CD1c-positive myeloid dendritic cell (primary cell): Measurements from ENCODE around the gene STON2.

Experiments
- DNase-seq: peaks from one replicate; pipeline ENCODE4 v3.0.0-alpha.2; 2016; ENCODE audit errors: extremely low spot score

STON2 gene

DNA sequence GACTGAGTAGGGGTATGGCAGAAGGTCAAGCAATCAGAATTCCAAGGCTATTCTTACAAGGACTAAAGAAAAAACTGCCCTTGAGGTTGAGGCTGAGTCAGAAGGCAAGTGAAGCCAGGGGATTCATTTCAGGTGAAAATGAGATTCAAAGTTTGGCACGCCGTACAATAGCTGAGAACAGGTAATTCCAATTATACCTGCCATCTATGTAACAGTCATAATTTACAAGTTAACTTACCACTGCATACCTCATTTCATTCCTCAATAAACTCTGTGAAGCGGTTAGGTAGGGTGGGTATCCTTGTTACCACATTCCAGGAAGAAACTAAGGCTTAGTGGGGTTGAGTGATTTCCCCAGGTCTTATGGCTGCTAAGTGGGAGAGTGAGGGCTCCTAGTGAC is 64.1 kb downstream of the STON2 start:
- no peak for DNase-seq

DNA sequence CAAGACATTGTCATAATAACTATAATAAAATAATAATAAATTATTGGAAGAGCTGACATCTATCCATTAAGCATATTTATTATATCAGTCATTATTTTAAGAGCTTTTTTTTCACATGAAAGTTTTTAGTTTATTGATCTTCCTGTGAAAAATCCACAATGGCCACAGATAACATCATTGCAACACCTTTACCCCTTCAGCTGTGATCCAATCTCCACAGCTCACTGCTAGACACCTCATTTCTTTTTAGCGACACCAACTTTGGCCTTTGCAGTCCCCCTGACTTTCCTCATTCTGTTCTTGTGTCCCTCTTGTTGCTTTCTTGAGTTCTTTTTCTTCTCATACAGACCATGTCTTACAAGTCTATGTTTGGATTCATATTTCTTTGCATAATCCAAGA is 67.4 kb downstream of the STON2 start:
- DNase-seq = no peak

DNA sequence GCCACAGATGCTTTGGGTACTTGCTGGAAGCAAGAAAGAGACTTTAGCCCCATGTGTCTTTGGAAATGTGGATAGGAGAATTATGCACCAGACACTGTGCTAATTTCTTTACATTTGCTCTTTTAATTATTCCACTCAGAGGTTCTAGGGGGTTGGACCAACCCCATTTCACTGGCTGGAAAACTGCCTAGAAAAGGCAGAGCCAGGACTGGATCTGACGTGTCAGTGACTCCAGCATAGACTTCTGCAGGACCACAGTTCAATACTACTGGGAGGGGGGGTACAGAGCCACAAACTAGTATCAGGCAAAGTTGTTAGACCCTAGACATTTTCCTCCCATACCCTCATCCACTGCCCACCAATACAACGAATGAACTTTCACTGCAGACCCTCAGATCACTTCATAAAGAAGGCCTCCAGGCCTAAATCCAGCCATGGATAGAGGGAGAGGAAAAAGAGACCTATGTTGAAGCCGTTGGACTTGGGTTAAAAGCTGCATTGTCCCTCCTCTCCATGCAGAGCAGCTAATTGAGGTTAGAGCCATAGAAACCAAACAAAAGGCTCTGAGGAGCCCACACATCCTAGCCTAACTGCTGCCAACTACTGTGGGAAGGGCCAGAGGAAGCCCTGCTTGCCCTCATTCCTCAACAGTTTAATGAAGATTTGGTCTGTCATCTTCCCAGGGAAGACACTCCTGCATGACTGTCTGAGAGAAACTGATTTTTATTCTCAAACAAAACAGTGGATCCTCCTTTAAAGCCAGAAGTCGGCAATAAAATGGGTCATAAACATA is 68.7 kb downstream of the STON2 start:
- no peak for DNase-seq

DNA sequence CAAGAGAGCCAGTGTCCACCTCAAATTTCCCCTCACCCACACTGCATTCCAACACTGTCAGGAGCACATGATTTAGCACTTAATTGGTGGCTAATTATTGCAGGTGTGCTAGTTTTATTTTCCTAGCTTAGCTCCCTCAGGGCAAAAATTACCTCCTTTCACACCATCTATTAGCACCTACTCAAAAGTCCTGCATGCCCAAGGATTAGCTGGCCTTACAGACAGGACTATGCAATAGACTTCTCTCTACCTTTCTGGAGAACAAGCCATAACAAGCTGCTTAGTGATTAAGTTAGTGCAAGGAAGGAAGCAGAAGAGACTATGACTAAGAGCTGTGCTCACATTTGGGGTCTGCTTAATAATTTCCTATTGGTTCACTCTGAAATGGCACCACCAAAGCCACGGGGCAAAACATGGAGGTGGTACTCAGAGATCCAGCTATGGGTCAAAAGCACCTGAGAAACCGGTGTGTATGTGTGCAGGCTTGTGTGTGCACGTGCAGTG is 69.5 kb downstream of the STON2 start:
- no peak for DNase-seq

DNA sequence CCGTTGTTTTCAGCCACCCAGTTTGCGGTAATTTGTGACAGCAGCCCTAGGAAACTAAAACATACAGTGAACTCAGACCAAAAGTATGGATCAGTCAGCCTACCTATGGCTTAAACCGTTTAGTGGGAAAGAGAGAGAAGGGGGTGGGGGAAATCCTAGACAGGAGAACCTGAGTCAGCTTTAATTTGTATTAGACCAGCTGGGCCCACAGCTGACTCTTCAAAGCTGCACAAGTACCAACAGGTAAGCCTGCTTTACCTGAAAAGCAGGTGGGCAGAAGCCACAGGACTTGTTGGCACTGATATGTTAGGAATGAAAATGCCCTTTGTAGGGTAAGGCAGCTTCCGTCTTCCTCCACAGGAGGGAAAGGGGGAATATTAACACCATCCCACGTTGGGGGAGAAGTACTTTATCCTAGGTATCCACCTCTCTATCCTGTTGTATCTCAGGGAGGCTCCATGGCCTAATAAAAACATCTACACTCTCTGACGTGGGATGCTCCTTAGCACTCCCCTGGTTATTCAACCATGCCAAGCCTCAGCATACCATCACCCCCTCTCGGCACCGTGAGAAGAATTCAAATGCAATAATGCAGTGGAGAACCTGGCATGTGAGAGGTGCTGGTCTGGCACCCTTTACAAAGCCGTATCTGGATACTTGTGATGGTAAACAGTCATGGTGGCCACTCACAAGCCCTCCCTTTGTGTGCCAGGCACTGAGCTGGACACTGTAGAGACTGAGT is 70.3 kb downstream of the STON2 start:
- DNase-seq = no peak

DNA sequence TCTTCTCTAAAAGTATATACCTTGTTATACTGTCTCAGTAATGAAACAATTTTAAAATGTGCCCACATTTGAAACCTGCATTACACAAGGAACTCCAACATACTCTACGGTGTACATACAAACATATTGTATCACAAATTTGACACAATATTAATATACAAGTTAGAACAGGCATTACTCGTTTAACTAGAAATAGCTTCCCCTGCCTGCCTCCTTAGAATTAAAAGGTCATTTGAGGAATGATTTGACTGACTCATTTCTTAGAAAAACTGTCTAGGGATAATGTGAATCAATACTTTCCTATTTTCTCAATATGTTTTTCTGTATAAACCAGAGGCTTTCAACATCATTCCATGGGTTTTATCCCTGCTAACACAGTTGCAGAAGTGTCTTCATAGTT is 73.7 kb downstream of the STON2 start:
- DNase-seq = no peak

DNA sequence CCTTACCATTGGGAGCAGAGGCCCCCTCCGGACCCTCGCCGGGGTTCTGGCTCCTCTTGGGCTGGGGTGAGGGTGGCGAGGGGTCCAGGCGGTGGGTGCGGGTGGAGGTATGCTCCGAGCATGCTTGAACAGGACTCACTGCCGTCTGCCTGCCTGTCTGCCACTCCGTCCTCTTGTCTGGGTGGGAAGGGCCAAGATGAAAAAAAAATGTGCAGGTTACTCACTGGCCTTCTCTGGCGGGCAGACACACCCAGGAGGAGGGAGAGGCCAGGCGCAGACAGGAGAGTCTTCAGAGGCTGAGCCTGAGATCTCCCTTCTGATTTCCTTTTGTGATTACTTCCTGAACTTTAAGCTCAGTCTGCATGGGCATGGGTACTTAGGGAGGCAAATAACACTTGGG is 76.1 kb downstream of the STON2 start:
- no peak for DNase-seq

DNA sequence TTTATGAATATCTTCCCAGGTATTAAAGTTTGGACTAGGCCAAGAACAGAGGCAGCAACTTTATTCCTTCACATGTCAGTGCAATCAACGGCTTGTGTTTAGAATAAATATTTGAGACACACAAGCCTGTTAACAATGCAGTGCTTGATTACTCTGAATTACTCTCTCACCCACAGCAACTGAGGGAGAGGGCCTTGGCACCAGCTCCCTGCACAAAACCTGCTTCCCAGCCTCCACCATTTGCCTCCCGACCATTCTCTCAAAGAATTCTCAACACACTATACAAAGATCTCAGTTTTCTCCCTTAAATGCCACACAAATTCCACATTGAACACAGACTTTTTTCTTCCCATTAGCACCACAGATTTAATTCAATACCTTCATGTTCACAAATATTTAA is 77.0 kb downstream of the STON2 start:
- no peak for DNase-seq

DNA sequence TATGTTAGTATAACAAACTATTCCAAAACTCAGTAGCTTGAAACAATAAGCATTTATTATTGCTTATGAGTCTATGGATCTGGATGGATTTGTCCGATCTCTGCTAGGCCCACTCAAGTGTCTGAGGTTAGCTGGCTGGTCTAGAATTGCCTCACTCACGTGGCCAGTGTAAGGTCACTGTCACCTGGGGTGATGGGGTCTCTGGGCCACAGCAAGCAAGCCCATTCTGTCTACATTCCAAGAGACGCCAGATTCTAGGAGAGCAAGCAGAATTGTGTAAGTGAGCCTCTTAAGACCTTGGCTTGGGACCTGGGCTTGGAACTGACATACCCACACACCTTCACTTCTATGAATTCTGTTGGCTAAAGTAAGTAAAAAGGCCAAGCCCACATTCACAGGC is 80.2 kb downstream of the STON2 start:
- DNase-seq = no peak

DNA sequence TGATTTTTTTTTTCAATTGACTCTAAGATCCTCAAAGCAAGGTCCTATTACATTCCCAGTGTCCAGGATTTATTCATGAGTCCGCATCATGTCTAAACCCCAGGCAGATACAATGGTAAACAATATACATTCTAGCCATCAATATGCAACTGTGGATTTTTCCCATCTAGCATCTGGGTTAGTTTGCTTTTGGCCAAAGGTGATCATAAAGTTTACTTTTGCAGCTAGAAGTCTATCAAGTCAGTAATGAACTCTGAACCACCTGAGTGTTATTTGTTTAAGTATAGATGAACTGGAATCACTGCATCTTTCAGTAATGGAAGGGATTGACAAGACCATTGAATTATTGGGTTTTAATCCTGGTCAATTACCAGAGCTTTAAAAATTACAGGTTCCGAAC is 80.8 kb downstream of the STON2 start:
- no peak for DNase-seq

DNA sequence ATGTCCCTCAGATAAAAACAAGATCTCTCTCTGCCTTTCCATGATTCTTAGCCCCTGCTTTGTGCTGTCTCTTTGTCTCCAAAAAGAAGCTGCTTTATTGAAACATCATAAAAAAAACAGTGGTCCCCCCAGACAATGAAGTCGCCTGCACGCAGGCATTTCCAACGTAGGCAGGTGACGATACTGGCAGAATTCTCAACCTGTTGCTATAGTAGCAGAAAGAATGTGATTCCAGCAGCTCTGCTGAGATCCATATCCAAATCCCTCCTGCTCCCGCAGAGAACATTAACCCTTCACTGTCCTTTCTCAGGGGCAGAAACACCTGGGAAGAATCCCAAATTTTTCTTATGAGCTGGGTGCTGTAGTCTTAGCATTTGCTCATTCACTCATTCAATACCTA is 84.8 kb downstream of the STON2 start:
- no peak for DNase-seq

DNA sequence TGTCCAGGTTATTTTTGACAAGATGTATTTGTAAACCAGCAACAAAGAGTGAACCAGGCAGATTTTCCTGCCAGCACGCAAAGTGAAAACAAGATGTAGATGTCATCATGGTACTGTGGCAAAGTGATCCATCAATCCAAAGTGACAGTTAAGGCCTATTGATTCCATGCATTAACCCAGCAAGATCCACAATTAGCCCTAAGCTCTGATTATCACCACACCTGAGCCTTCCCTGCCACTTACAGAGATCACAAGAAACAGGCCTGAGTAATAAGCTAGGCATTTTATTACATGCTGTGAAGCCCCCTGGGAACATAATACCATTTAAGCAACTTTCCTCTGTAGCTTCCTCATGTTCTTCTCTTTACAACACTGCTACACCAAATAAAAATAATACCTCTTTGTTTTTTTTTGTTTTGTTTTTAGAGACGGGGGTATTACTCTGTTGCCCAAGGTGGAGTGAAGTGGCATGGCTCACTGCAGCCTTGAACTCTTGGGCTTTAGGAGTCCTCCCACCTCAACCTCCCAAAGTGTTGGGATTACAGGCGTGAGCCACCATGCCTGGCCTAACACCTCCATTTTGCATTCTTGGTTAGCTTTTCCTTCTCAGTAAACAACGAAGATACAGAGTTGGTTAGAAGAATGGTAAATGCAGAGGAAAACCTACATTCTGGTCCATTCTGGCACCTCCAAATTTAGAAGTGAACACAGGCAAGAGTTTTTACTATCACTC is 85.5 kb downstream of the STON2 start:
- DNase-seq = no peak

DNA sequence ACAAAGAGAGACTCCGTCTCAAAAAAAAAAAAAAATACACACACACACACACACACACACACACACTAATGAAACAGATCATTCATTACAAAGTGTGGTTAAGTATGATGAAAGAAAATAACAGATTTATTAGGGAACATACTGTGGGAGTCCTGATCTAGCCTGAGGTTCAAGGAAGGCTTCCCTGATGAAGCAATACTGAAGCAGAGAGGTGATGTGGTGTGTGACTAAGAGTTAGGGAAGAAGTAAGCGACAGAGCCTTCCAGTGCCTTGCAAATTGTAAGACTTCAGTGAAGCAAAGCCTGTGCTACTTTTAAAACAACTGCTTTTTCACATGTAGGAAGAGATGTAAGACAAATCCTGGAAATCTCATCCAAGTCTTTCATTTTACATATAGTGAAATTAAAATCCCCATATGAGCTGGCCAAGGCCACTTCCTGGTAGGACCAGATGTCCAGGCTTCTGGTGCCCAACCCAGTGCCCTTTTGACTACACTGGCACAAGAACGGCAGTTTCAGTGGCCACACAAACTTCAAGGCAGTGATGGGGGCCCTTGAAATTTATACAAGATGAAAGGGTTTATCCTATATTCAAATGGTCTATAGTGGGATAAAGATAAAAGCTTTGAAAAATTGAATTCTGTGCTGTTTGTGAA is 86.2 kb downstream of the STON2 start:
- peak; percentile 12 for DNase-seq

DNA sequence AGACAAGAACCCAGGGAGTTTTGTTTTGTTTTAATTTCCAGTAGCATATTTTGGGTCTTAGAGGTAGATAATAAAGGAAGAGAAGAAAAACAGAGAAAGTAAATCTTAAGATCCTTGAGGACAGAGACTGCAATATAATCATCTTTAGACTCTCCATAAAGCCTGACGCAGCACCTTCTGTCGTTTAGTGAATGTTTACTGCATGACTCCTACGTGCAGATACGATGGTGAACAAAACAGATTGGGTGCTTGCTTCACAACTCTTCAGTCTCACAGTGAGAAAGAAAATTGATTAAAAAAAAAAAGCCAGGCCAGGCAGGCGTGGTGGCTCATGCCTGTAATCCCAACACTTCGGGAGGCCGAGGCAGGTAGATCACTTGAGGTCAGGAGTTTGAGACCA is 86.9 kb downstream of the STON2 start:
- DNase-seq = no peak

DNA sequence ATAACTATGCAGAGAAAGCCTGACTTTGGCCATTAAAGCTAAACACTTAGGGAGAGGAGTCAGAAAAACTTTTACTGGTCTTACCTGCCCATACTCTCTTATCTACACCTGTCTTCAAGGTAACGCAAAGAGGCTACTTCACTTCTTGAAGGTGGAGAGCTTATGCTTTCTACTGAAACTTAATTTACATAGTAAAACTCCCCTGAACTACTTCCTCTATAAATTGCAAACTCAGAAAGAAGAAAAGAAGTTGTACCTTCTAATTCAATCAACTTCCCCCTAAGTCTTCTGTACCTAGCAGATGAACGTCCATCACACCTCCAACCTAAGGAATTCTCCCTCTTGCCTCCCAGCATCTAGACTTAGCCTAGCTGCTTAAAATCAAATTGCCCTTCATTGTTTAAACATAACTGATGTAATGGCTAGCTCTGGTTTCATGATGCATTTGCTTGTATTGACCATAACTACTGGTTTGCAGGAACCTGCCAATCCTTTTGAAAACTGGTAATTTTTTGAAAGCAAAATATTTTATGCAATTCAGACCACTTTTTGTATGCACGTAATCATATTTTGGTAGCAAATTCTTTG is 87.7 kb downstream of the STON2 start:
- DNase-seq = no peak

DNA sequence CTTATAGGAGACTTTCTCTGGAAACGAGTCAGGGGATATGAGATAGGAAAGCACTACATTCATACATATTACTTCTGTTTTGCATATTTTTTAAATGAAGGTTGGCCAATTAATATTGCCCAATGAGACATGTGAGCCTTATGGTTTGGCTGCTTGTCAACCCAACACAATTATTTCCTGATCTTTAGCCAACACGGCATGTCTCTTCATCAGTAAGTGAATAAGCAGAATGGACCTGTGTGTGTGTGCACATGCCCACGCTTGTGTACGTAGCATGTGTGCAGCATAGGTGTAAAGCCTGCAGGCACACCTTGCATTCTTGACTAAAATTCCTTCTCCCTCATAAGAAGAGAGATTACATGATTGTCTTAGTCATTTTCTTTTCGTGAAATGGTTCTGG is 88.3 kb downstream of the STON2 start:
- peak; percentile 13 for DNase-seq

DNA sequence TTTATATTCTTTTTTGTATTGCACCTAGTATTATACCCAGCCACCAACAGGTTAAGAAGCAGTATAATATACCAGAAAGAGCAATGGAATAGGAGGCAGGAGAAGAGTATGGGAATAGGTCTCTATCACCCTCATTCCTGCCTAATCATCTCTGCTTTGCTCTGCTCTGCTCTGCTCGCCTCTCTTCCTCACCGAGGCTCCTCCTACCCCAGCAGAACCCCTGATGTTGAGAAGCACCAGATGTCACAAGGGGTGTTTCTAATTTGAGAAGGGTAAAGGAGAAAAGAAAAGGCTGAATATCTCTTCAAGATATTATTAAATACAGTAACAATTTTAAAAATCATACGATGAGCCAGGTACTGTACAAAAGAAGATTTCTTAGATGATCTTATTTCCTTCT is 89.0 kb downstream of the STON2 start:
- DNase-seq = no peak

DNA sequence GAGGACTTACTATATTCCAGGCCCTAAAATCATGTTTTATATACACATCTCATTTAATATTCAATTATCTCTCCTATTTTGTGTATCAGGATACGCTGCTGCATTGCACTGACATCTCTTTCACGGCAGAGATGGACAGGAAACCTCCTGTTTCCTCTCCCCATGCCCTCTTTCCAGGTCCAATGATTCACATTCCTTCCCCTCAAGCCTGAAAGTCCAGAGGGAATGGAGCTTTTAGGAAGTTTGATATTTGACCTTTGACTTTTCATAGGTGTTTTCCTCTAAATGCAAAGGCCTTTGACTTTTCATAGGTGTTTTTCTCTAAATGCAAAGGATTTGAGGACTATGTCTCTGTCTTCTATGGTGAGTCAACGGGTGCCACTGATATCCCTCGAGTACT is 89.5 kb downstream of the STON2 start:
- DNase-seq = no peak

DNA sequence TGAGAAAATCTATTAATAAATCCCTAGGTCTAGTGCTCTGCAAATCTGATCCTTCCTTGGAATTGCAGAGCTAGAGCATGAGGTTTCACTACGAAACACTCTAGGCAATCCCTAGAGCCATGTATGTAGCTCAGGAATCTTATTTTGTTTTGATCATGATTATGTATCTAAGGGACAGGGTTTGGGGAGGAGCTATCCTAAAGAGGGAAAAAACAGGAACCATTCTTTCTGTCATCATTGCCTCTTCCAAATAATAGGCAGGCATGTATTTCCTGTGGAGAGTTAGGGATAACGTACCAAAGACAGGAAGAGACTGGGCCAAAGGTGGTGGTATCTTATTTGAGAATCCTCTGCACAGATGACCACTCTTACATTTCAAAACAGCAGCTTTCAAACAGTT is 90.6 kb downstream of the STON2 start:
- DNase-seq = peak; percentile 16

DNA sequence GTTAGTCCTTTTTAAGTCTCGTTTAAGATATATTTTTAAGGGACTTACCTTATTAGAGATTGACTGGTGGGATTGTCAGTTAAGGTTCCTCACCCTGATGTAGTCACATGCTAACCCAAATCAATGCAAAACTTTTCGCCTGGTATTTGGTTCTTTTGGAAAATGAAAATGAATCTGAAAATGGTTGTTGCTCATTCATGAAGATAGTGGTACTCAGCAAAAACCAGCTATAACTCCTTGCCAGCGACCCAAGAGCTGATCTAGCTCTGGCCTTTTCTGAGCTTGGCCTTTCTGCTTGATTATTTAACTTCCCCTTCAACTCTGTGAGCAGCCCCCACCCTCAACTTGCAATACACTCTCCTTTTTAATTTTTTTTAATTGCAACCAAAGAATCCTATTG is 94.4 kb downstream of the STON2 start:
- DNase-seq = no peak

DNA sequence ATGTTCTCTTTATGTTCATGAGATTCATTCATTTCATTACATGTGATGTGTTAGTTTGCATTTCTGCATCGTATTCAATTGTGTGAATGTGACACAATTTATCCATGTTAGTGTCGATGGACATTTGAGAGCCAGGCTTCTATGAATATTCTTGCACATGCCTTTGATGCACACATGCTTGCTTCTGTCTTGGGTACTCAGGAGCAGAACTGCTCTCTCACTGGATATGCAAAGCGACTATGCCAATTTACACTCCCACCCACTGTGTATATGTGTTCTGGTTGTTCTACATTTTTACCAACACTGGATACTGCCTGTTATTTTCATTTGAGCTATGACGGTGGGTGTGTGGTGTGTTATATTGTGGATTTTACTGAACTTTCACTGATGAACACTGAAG is 95.1 kb downstream of the STON2 start:
- no peak for DNase-seq
